Lung (tissue), 12 donors: ENCODE data around the gene PCDH12. TPM values are rescaled to one million over a fixed set of nuclear protein-coding genes. Genes with fewer than 3 reads are reported as not detected.

Source experiments
- ATAC-seq: fragments of 200-7000 bp; cut with Tn5 transposase; one replicate; pipeline ENCODE4 v1.9.1; 2020; ENCODE audit warnings: moderate number of reproducible peaks; ENCODE audit not compliant: insufficient read depth, low FRiP score
- DNase-seq, 3 donors: peaks; one replicate each; pipeline ENCODE4 v3.0.0-alpha.2; 2013 to 2017
- H3K27ac ChIP-seq, 2 donors: one replicate each; pipeline ENCODE4 v1.5.1; 2013; ENCODE audit warnings: mild to moderate bottlenecking in 2 of 2, moderate library complexity in 2 of 2, control low read depth in 1 of 2, inconsistent platforms in 1 of 2, low read depth in 1 of 2, low read length in 1 of 2
- H3K27me3 ChIP-seq, 3 donors: one replicate each; pipeline ENCODE4 v1.5.1; 2013; ENCODE audit warnings: low read length in 2 of 3; ENCODE audit not compliant: control insufficient read depth in 3 of 3, insufficient read depth in 3 of 3
- H3K36me3 ChIP-seq, 4 donors: one replicate each; pipeline ENCODE4 v1.5.1; 2013; ENCODE audit warnings: low read length in 4 of 4, mild to moderate bottlenecking in 1 of 4, moderate library complexity in 1 of 4; ENCODE audit not compliant: control insufficient read depth in 4 of 4, insufficient read depth in 4 of 4
- H3K4me1 ChIP-seq, 5 donors: one replicate each; pipeline ENCODE4 v1.5.1; 2013; ENCODE audit warnings: low read length in 5 of 5, mild to moderate bottlenecking in 2 of 5, moderate library complexity in 1 of 5; ENCODE audit not compliant: control insufficient read depth in 5 of 5, insufficient read depth in 5 of 5
- H3K4me3 ChIP-seq: one replicate; pipeline ENCODE4 v1.5.1; 2013; ENCODE audit warnings: mild to moderate bottlenecking, control low read depth, moderate library complexity
- H3K9ac ChIP-seq, 2 donors: one replicate each; pipeline ENCODE4 v1.5.1; 2013; ENCODE audit warnings: low read length in 2 of 2, control low read depth in 1 of 2; ENCODE audit not compliant: insufficient read depth in 1 of 2
- H3K9me3 ChIP-seq, 4 donors: one replicate each; pipeline ENCODE4 v1.5.1; 2013; ENCODE audit warnings: low read length in 3 of 4, mild to moderate bottlenecking in 1 of 4, moderate library complexity in 1 of 4; ENCODE audit not compliant: control insufficient read depth in 4 of 4, insufficient read depth in 3 of 4
- WGBS, 2 donors: extraction: QIAGEN DNeasy Blood & Tissue Kit; methylation state at CpG; one replicate each; pipeline ENCODE4 v1.1.7; 2013; 5-methylcytosine and 5-hydroxymethylcytosine counted together
- polyA plus RNA-seq, 2 donors: library from polyadenylated mRNA; stranded (reverse); fragments of 200-250 nt; gene quantifications; one replicate each; pipeline ENCODE4 v1.2.1, GENCODE V29; 2013
- total RNA-seq, 2 donors: library from RNA; depleted of rRNA in 1 of 2; stranded (reverse); fragments of >200 nt in 1 of 2; gene quantifications; one replicate each; pipeline ENCODE4 v1.2.1, GENCODE V29; 2014 to 2021
- TF ChIP-seq, protein P1 (sequence below): IDR thresholded peaks from 2 replicates; pipeline ENCODE4 v1.5.1; 2012; ENCODE audit warnings: mild to moderate bottlenecking; ENCODE audit errors: control extremely low read depth, extremely low read depth
- donor health status: control.
- donor health status: control.
- donor health status: Bipolar disorder and iron deficiency.
- donor health status: healthy.
- donor health status: DM: yes; HTN: yes; CAD: no.

Gene PCDH12
- total and polyA plus RNA-seq, 4 donors = 3.9 to 34.2 (median 11.3) TPM

DNA sequence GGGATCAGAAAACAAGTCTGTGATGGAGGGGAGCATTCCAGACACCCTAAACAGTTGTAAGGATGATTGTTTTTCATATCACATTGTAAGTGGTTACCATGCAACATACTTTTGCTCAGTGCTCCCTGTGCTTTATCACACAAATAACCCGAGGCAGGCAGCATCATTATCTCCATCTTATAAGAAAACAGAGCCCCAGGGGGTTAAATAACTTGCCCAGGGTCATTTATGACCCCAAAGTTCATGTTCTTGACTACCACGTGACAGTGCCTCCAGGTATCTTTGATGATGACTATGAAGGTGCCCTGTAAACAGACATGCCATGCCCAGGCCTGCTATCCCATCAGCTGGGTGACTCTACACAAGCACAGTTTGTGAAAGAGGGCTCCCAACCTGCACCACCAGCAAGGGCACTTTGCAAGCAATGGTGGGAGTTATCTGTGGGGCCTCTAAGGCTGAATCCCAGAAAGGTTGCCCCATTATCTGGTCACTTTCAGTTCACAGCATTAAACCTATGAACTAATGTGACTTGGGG, 45.3 kb upstream of the PCDH12 start:
- TF ChIP-seq, protein P1, sequence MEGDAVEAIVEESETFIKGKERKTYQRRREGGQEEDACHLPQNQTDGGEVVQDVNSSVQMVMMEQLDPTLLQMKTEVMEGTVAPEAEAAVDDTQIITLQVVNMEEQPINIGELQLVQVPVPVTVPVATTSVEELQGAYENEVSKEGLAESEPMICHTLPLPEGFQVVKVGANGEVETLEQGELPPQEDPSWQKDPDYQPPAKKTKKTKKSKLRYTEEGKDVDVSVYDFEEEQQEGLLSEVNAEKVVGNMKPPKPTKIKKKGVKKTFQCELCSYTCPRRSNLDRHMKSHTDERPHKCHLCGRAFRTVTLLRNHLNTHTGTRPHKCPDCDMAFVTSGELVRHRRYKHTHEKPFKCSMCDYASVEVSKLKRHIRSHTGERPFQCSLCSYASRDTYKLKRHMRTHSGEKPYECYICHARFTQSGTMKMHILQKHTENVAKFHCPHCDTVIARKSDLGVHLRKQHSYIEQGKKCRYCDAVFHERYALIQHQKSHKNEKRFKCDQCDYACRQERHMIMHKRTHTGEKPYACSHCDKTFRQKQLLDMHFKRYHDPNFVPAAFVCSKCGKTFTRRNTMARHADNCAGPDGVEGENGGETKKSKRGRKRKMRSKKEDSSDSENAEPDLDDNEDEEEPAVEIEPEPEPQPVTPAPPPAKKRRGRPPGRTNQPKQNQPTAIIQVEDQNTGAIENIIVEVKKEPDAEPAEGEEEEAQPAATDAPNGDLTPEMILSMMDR = no peak
- ATAC-seq (no peak), DNase-seq (no peak)
- Histone ChIP-seq H3K27ac (no peak overlapping the region), H3K4me1 (no peaks in the 10 kb centered on the region), H3K36me3 (peaks cover 13 to 32% (median 20%) of the 10 kb centered on the region in 4 donors), H3K9ac (no peak overlapping the region), H3K27me3 (no peaks in the 10 kb centered on the region), H3K9me3 (no peaks in the 10 kb centered on the region), H3K4me3 (no peak overlapping the region)
- WGBS, 2 donors = 81 to 86% methylated on average over 2 of the region's 2 CpGs

DNA sequence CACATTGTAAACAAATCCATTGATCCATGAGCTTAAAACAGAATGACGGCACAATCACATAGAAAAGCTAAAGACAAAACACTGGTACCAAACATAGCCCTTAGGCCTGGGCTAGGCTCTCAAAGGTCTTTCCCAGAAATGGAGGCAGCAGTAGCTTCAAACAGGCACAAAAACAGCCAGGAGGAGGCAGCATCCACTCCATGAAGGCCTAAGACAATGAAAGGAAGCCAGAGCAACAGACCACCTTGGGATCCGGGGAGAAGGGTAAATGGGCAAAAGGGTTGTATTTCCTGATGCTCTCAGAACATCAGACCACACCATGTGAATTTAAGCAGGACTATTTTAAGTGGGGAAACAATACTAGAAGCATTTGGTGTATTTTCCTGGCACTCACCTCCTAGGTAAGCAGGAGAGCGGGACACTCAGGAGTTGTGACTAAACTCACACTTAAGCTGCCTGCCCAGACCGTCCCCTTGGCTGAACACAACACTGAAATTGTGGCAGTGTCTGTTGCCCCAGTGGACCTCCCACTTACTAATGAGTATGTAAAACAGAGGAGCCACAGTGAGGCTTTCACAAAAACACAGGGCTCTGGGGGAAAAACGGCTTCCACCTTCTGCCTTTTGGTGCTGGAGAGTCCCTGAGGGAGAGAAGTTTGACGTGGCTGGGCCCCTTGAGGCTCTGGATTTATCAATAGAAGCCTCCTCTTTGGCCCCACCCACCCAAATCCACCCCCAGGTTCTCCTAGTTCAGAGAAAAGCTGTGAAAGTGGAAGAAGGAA, 42.9 kb upstream of the PCDH12 start:
- H3K36me3 ChIP-seq = peaks cover 8 to 30% (median 20%) of the 10 kb centered on the region in 4 donors

DNA sequence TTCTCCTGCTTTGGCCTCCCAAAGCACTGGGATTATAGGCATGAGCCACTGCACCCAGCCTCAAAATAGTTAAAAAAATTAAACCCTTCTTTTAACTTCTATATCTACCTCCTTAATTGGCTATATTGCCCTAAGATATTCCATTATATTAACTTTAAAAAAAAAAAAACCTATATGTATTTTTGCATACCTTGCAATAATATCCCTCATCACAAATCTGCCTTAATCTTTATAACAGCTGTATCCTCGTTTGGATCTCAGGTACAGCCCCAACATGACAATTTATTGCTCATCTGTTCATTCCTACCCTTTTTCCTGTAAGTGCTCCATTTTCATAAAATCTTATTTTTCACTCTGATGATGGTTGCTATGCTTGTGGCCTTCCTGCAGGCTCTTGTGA, 42.2 kb upstream of the PCDH12 start:
- no peaks in the 10 kb centered on the region for H3K27me3 ChIP-seq
- H3K4me1 ChIP-seq = no peaks in the 10 kb centered on the region
- H3K27ac ChIP-seq = no peak overlapping the region
- H3K4me3 ChIP-seq = no peak overlapping the region
- no peak for DNase-seq
- TF ChIP-seq, protein P1 = no peak
- H3K9ac ChIP-seq = no peak overlapping the region
- H3K36me3 ChIP-seq = peaks cover 8 to 24% (median 20%) of the 10 kb centered on the region in 4 donors
- peaks cover 0 to 1% (median 0%) of the 10 kb centered on the region in 4 donors for H3K9me3 ChIP-seq
- 71 to 90% methylated on average over 1 of the region's 1 CpG for WGBS, 2 donors
- ATAC-seq = no peak

More for the DNA sequence above, 42.9 kb upstream of the PCDH12 start:
- Histone ChIP-seq H3K27ac (no peak overlapping the region), H3K9ac (no peak overlapping the region), H3K4me1 (no peaks in the 10 kb centered on the region), H3K27me3 (no peaks in the 10 kb centered on the region), H3K9me3 (peaks cover 0 to 1% (median 0%) of the 10 kb centered on the region in 4 donors), H3K4me3 (no peak overlapping the region)
- peak in 1 of 3 donors; percentile 8 for DNase-seq
- ATAC-seq = no peak
- 75 to 84% methylated on average over 6 of the region's 6 CpGs for WGBS, 2 donors
- TF ChIP-seq, protein P1 = no peak
